ENCODE results near the gene MAML2. TPM values are rescaled to one million over a fixed set of nuclear protein-coding genes. Genes with fewer than 3 reads are reported as not detected.

The MAML2 gene
- total RNA-seq, 1 donor from 2014 or later, result 3.8 TPM

DNA sequence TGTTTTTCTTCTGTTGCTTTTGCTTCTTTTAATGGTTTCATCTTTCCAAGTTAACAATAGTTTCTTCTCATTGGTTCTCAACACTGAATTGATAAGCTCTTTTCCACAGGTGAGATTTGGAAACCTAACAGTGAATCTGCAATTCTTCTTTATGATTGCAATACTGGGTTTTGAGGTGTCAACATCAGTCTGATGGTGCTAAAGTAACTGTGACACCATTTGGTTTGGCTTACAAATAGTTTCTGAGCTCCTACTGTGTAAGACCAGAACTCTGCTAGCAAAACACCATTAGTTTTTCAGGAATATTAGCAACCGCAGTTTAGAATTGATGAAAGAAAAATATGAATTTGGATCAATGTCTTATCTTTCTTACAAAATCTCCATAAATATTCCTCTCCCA lies 58.6 kb downstream of the MAML2 start:
- H3K79me2 ChIP-seq (ENCODE audit: low read depth), result no peaks in the 10 kb centered on the region
- no peak overlapping the region for H3K27ac Mint-ChIP-seq
- no peak overlapping the region for H2AFZ ChIP-seq (replicated peaks)
- H3K27me3 ChIP-seq, result no peaks in the 10 kb centered on the region
- H3K27me3 Mint-ChIP-seq (ENCODE audit: insufficient read depth, low read depth), result peaks cover 4% of the 10 kb centered on the region
- no peaks in the 10 kb centered on the region for H3K4me1 ChIP-seq
- H3K9me3 ChIP-seq (ENCODE audit: low read depth), result no peaks in the 10 kb centered on the region
- no peaks in the 10 kb centered on the region for H3F3A ChIP-seq (ENCODE audit: low read depth)
- no peak overlapping the region for H3K4me3 ChIP-seq
- no peak for DNase-seq (ENCODE audit: low spot score)
- H3K27ac ChIP-seq, result no peak overlapping the region
- peaks cover 7% of the 10 kb centered on the region for H3K4me1 Mint-ChIP-seq
- H3K36me3 ChIP-seq, result no peaks in the 10 kb centered on the region
- no peak overlapping the region for H3K9ac ChIP-seq
- H3K9me3 Mint-ChIP-seq, result peaks cover 10% of the 10 kb centered on the region
- peaks cover 2% of the 10 kb centered on the region for H3K36me3 Mint-ChIP-seq
- no peaks in the 10 kb centered on the region for H4K20me1 ChIP-seq (ENCODE audit: low read depth)
- TF ChIP-seq CTCF (IDR thresholded peaks at IDR 0.05), result no peak
- TF ChIP-seq EZH2phosphoT487 (IDR thresholded peaks at IDR 0.05), result no peak
- no peak for TF ChIP-seq EZH2 (IDR thresholded peaks at IDR 0.05)
- H3K4me3 Mint-ChIP-seq, result no peak overlapping the region
- H3K4me2 ChIP-seq, result no peak overlapping the region

- no peak overlapping the region for H3K27ac Mint-ChIP-seq
- TF ChIP-seq EZH2phosphoT487 (IDR thresholded peaks at IDR 0.05), result no peak
- no peak for TF ChIP-seq CTCF (IDR thresholded peaks at IDR 0.05)
- no peak for TF ChIP-seq EZH2 (IDR thresholded peaks at IDR 0.05)
- no peaks in the 10 kb centered on the region for H3K4me1 ChIP-seq
- H3K4me1 Mint-ChIP-seq, result peaks cover 23% of the 10 kb centered on the region
- H3K36me3 ChIP-seq, result no peaks in the 10 kb centered on the region
- H3K27me3 Mint-ChIP-seq (ENCODE audit: insufficient read depth, low read depth), result peaks cover 4% of the 10 kb centered on the region
- H3K4me3 ChIP-seq, result no peak overlapping the region
- H3K79me2 ChIP-seq (ENCODE audit: low read depth), result no peaks in the 10 kb centered on the region
- H3F3A ChIP-seq (ENCODE audit: low read depth), result no peaks in the 10 kb centered on the region
- H3K27ac ChIP-seq, result no peak overlapping the region
- H3K9me3 Mint-ChIP-seq, result peaks cover 10% of the 10 kb centered on the region
- no peak overlapping the region for H3K9ac ChIP-seq
- no peak overlapping the region for H2AFZ ChIP-seq (replicated peaks)
- no peaks in the 10 kb centered on the region for H3K9me3 ChIP-seq (ENCODE audit: low read depth)
- no peaks in the 10 kb centered on the region for H3K27me3 ChIP-seq
- no peak overlapping the region for H3K4me2 ChIP-seq
- no peaks in the 10 kb centered on the region for H4K20me1 ChIP-seq (ENCODE audit: low read depth)
- H3K36me3 Mint-ChIP-seq, result peaks cover 2% of the 10 kb centered on the region
- DNase-seq (ENCODE audit: low spot score), result no peak
- H3K4me3 Mint-ChIP-seq, result no peak overlapping the region
Measured at GRCh38 chr11:96282625-96283220, 60.3 kb downstream of the MAML2 start.

DNA sequence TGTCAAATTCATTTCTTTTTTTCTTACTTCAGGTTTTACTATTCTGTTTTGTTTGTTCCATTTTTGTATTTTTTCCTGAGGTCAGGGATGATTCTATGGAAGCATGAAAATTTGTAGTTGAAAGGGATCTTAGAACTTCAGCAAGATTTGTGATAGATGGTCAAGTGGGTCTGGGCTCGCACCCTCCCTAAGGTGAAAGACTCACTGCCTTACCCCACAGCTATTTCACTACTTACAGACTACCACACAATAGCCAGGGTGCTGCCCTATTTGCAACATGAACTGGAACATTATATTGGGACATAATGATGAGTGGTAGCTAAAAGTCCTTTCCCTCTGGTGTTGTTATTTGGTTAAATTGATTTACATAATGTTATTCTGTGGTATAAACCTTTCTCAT lies 62.6 kb downstream of the MAML2 start:
- Histone ChIP-seq H3F3A (ENCODE audit: low read depth) (no peaks in the 10 kb centered on the region), H3K27ac (no peak overlapping the region), H3K9me3 (ENCODE audit: low read depth) (no peaks in the 10 kb centered on the region), H3K4me2 (no peak overlapping the region), H2AFZ (replicated peaks) (no peak overlapping the region), H3K36me3 (no peaks in the 10 kb centered on the region), H3K4me3 (no peak overlapping the region), H3K27me3 (no peaks in the 10 kb centered on the region), H3K79me2 (ENCODE audit: low read depth) (no peaks in the 10 kb centered on the region), H3K4me1 (no peaks in the 10 kb centered on the region), H3K9ac (no peak overlapping the region), H4K20me1 (ENCODE audit: low read depth) (no peaks in the 10 kb centered on the region)
- Mint-ChIP-seq H3K27me3 (ENCODE audit: insufficient read depth, low read depth) (peaks cover 4% of the 10 kb centered on the region), H3K27ac (no peak overlapping the region), H3K36me3 (peaks cover 2% of the 10 kb centered on the region), H3K9me3 (peaks cover 4% of the 10 kb centered on the region), H3K4me3 (no peak overlapping the region), H3K4me1 (peaks cover 24% of the 10 kb centered on the region)
- no peak for TF ChIP-seq EZH2phosphoT487 (IDR thresholded peaks at IDR 0.05)
- TF ChIP-seq EZH2 (IDR thresholded peaks at IDR 0.05), result no peak
- no peak for TF ChIP-seq CTCF (IDR thresholded peaks at IDR 0.05)
- DNase-seq (ENCODE audit: low spot score), result no peak

All from neural progenitor cell (in vitro differentiated cells).